ENCODE results near the gene INPP4B. TPM values are rescaled to one million over a fixed set of nuclear protein-coding genes. Genes with fewer than 3 reads are reported as not detected.
"Not testable (repeated sequence)": the region's sequence is repeated elsewhere in the genome, so short reads cannot be mapped to it uniquely, and the experiment has no call there.

INPP4B gene
- total RNA-seq, 4 donors from 2014 or later, result 38.9 to 48.7 (median 44.2) TPM

DNA sequence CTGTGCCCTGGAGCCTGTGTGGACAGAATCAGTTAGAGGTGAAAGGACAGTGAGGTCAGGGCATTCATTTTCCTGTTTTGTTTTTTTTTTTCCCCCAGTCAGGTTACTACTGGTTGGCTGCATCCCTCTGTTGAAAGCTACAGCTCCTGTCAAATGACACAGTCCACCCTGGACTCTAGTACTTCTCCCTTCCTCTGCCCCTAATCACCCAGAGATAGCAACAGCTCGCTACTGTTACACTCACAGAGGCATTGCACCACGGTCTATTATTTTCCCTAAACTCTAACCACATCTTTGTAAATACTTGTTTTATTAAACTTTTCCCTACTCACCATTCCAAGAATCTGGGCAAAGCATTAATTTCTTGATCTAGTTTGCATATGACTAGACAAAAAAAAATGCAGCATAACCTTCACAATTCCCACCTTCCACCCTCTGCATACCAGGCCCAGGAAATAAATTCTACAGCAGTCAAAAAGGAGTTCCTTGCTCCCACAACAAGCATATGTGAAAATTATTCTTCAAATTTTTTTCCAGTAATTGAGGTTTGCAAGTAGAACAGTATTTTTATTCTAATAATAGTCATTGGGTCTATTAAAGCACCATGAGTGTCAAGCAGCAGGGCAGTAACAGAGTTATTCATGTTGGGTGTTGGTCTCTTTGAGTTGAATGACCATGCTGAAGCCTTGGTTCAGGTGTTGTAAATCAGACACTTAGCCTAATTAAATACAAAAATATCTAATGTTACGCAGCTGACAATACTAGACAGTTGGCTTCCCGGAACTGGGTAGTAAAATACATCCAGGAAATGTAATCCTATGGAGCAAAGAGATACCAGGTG, 329.2 kb downstream of the INPP4B start:
- no peaks in the 10 kb centered on the region for H3K27me3 ChIP-seq
- DNase-seq, result no peak

DNA sequence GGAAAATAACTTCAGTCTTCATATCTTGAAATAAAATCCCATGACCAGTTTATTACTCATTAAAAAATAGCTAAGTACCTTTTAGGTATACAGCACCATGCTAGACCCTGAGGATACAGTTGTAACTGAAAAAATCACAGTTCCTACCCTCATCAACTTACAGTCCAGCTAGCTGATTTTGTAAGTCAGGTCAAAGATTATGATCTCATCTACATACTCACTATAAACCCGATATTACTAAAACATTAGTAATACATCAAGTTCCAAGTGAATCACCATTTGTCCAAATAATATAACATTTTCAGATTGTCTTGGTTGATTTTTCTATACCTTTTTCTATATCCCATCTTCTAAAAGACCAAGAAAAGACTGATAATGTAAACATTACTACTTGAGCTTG, 333.9 kb downstream of the INPP4B start:
- no peak overlapping the region for H3K27ac ChIP-seq
- no peaks in the 10 kb centered on the region for H3K27me3 ChIP-seq
- TF ChIP-seq POLR2A (IDR thresholded peaks at IDR 0.05), result no peak
- no peak for TF ChIP-seq CTCF (IDR thresholded peaks at IDR 0.05)
- H3K4me3 ChIP-seq, result no peak overlapping the region
- H3K4me1 ChIP-seq, result no peaks in the 10 kb centered on the region
- H3K9me3 ChIP-seq, result no peaks in the 10 kb centered on the region
- no peaks in the 10 kb centered on the region for H3K36me3 ChIP-seq
- no peak for DNase-seq

More for the DNA sequence above, 329.2 kb downstream of the INPP4B start:
- Histone ChIP-seq H3K9me3 (no peaks in the 10 kb centered on the region), H3K4me3 (no peak overlapping the region), H3K27ac (no peak overlapping the region), H3K4me1 (no peaks in the 10 kb centered on the region), H3K36me3 (no peaks in the 10 kb centered on the region)
- TF ChIP-seq POLR2A (IDR thresholded peaks at IDR 0.05) (no peak), CTCF (IDR thresholded peaks at IDR 0.05) (no peak)

- Histone ChIP-seq H3K9me3 (no peaks in the 10 kb centered on the region), H3K27me3 (no peaks in the 10 kb centered on the region), H3K36me3 (no peaks in the 10 kb centered on the region), H3K4me3 (no peak overlapping the region), H3K4me1 (no peaks in the 10 kb centered on the region), H3K27ac (no peak overlapping the region)
- TF ChIP-seq POLR2A (IDR thresholded peaks at IDR 0.05), result no peak
- TF ChIP-seq CTCF (IDR thresholded peaks at IDR 0.05), result no peak
- no peak for DNase-seq
Measured at GRCh38 chr4:142509881-142510280, 336.2 kb downstream of the INPP4B start.

- not testable (repeated sequence) for H3K27me3 ChIP-seq, H3K4me1 ChIP-seq, H3K9me3 ChIP-seq, H3K27ac ChIP-seq, DNase-seq, H3K4me3 ChIP-seq, H3K36me3 ChIP-seq
Measured at GRCh38 chr4:142509381-142509780, 336.7 kb downstream of the INPP4B start.

GRCh38 chr4:142500966-142501365, 345.1 kb downstream of the INPP4B start:
- TF ChIP-seq POLR2A (IDR thresholded peaks at IDR 0.05) (no peak), CTCF (IDR thresholded peaks at IDR 0.05) (no peak)
- Histone ChIP-seq H3K4me3 (no peak overlapping the region), H3K36me3 (no peaks in the 10 kb centered on the region), H3K27ac (no peak overlapping the region), H3K4me1 (no peaks in the 10 kb centered on the region), H3K27me3 (no peaks in the 10 kb centered on the region), H3K9me3 (no peaks in the 10 kb centered on the region)
- DNase-seq, result peak in 1 of 3 donors; percentile 50

- Histone ChIP-seq H3K9me3 (no peaks in the 10 kb centered on the region), H3K4me1 (no peaks in the 10 kb centered on the region), H3K4me3 (no peak overlapping the region), H3K36me3 (no peaks in the 10 kb centered on the region), H3K27me3 (no peaks in the 10 kb centered on the region), H3K27ac (no peak overlapping the region)
- DNase-seq, result no peak
- TF ChIP-seq POLR2A (IDR thresholded peaks at IDR 0.05) (no peak), CTCF (IDR thresholded peaks at IDR 0.05) (no peak)
Measured at GRCh38 chr4:142497606-142498005, 348.5 kb downstream of the INPP4B start.

Measured in Peyer's patch (tissue), 4 donors.